A549 (cell line): ENCODE results near the gene SUMO3.

Experiments used
- BHLHE40 ChIP-seq: IDR thresholded peaks from 2 replicates; pipeline ENCODE4 v1.6.1; 2012; ENCODE audit warnings: low read depth, low read length, inconsistent platforms
- CEBPB ChIP-seq, 2 experiments: fragments of >200 bp in 1 of 2; sonication (Bioruptor Twin) in 1 of 2; formaldehyde crosslinking in 1 of 2; IDR thresholded peaks; 2 replicates each; pipeline ENCODE4 v1.6.1; 2012 to 2016
- GATA3 ChIP-seq: IDR thresholded peaks from 2 replicates; pipeline ENCODE4 v1.6.1; 2012; ENCODE audit warnings: borderline replicate concordance
- JUN ChIP-seq, 2 experiments: fragments of >200 bp; sonication (Bioruptor Twin); formaldehyde crosslinking; IDR thresholded peaks; 2 replicates in 1 of 2; 3 replicates in 1 of 2; pipeline ENCODE4 v1.6.1; 2016 to 2017
- NFE2L2 ChIP-seq: fragments of 150-350 bp; conservative IDR thresholded peaks from 2 replicates; pipeline ENCODE4 v1.6.1; 2014; ENCODE audit warnings: low read length
- PBX3 ChIP-seq: IDR thresholded peaks from 2 replicates; pipeline ENCODE4 v1.6.1; 2012
- POLR2A ChIP-seq: IDR thresholded peaks from 2 replicates; pipeline ENCODE4 v1.6.1; 2012; ENCODE audit warnings: mild to moderate bottlenecking, low read length
- POLR2AphosphoS2 ChIP-seq: conservative IDR thresholded peaks from 2 replicates; pipeline ENCODE4 v1.6.1; 2012; ENCODE audit warnings: low read length, improper control_type of control experiment, inconsistent platforms
- RAD21 ChIP-seq, 2 experiments: fragments of >200 bp in 1 of 2; sonication (Bioruptor Twin) in 1 of 2; formaldehyde crosslinking in 1 of 2; IDR thresholded peaks in 1 of 2; conservative IDR thresholded peaks in 1 of 2; 2 replicates in 1 of 2; 3 replicates in 1 of 2; pipeline ENCODE4 v1.6.1; 2012 to 2018; ENCODE audit warnings: inconsistent platforms in 1 of 2
- ZNF302 ChIP-seq: fragments of 250-450 bp; sonication (Bioruptor Pico); IDR thresholded peaks from 2 replicates; pipeline ENCODE4 v1.9.0; 2021; ENCODE audit warnings: inconsistent platforms, mild to moderate bottlenecking, moderate library complexity
- ZSCAN20 ChIP-seq: fragments of 250-450 bp; sonication (Bioruptor Pico); IDR thresholded peaks from 2 replicates; pipeline ENCODE4 v1.8.0; 2022; ENCODE audit warnings: mild to moderate bottlenecking, moderate library complexity
- TF ChIP-seq, protein P1 (sequence below): fragments of 200-600 bp; sonication (generic); IDR thresholded peaks from 2 replicates; pipeline ENCODE4 v1.6.1; 2016; ENCODE audit warnings: antibody characterized with exemption, mild to moderate bottlenecking, moderate library complexity
- TF ChIP-seq, protein P2 (sequence below): fragments of >200 bp; sonication (Bioruptor Twin); formaldehyde crosslinking; IDR thresholded peaks from 3 replicates; pipeline ENCODE4 v1.5.1; 2016

- TF ChIP-seq CEBPB (IDR thresholded peaks at IDR 0.05) (no peak), POLR2AphosphoS2 (no peak), PBX3 (no peak), RAD21 (conservative IDR thresholded peaks at IDR 0.05 in 1 of 2, IDR thresholded peaks at IDR 0.05 in 1 of 2) (no peak), BHLHE40 (no peak), JUN (IDR thresholded peaks at IDR 0.05) (no peak), POLR2A (no peak), ZSCAN20 (CRISPR knock-in tag) (no peak), NFE2L2 (no peak), GATA3 (no peak), ZNF302 (CRISPR knock-in tag) (no peak)
- TF ChIP-seq, protein P1, sequence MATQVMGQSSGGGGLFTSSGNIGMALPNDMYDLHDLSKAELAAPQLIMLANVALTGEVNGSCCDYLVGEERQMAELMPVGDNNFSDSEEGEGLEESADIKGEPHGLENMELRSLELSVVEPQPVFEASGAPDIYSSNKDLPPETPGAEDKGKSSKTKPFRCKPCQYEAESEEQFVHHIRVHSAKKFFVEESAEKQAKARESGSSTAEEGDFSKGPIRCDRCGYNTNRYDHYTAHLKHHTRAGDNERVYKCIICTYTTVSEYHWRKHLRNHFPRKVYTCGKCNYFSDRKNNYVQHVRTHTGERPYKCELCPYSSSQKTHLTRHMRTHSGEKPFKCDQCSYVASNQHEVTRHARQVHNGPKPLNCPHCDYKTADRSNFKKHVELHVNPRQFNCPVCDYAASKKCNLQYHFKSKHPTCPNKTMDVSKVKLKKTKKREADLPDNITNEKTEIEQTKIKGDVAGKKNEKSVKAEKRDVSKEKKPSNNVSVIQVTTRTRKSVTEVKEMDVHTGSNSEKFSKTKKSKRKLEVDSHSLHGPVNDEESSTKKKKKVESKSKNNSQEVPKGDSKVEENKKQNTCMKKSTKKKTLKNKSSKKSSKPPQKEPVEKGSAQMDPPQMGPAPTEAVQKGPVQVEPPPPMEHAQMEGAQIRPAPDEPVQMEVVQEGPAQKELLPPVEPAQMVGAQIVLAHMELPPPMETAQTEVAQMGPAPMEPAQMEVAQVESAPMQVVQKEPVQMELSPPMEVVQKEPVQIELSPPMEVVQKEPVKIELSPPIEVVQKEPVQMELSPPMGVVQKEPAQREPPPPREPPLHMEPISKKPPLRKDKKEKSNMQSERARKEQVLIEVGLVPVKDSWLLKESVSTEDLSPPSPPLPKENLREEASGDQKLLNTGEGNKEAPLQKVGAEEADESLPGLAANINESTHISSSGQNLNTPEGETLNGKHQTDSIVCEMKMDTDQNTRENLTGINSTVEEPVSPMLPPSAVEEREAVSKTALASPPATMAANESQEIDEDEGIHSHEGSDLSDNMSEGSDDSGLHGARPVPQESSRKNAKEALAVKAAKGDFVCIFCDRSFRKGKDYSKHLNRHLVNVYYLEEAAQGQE, result no peak
- TF ChIP-seq, protein P2, sequence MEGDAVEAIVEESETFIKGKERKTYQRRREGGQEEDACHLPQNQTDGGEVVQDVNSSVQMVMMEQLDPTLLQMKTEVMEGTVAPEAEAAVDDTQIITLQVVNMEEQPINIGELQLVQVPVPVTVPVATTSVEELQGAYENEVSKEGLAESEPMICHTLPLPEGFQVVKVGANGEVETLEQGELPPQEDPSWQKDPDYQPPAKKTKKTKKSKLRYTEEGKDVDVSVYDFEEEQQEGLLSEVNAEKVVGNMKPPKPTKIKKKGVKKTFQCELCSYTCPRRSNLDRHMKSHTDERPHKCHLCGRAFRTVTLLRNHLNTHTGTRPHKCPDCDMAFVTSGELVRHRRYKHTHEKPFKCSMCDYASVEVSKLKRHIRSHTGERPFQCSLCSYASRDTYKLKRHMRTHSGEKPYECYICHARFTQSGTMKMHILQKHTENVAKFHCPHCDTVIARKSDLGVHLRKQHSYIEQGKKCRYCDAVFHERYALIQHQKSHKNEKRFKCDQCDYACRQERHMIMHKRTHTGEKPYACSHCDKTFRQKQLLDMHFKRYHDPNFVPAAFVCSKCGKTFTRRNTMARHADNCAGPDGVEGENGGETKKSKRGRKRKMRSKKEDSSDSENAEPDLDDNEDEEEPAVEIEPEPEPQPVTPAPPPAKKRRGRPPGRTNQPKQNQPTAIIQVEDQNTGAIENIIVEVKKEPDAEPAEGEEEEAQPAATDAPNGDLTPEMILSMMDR, result no peak
These were observed 55.4 kb downstream of the SUMO3 start for GRCh38 chr21:44762221-44763049.
